Lung (tissue), 12 donors: ENCODE data around the gene SLC23A2. TPM values are rescaled to one million over a fixed set of nuclear protein-coding genes. Genes with fewer than 3 reads are reported as not detected.

Experiments used
- ATAC-seq: fragments of 200-7000 bp; cut with Tn5 transposase; one replicate; pipeline ENCODE4 v1.9.1; 2020; ENCODE audit warnings: moderate number of reproducible peaks; ENCODE audit not compliant: insufficient read depth, low FRiP score
- DNase-seq, 3 donors: peaks; one replicate each; pipeline ENCODE4 v3.0.0-alpha.2; 2013 to 2017
- H3K27ac ChIP-seq, 2 donors: one replicate each; pipeline ENCODE4 v1.5.1; 2013; ENCODE audit warnings: mild to moderate bottlenecking in 2 of 2, moderate library complexity in 2 of 2, control low read depth in 1 of 2, inconsistent platforms in 1 of 2, low read depth in 1 of 2, low read length in 1 of 2
- H3K27me3 ChIP-seq, 3 donors: one replicate each; pipeline ENCODE4 v1.5.1; 2013; ENCODE audit warnings: low read length in 2 of 3; ENCODE audit not compliant: control insufficient read depth in 3 of 3, insufficient read depth in 3 of 3
- H3K36me3 ChIP-seq, 4 donors: one replicate each; pipeline ENCODE4 v1.5.1; 2013; ENCODE audit warnings: low read length in 4 of 4, mild to moderate bottlenecking in 1 of 4, moderate library complexity in 1 of 4; ENCODE audit not compliant: control insufficient read depth in 4 of 4, insufficient read depth in 4 of 4
- H3K4me1 ChIP-seq, 5 donors: one replicate each; pipeline ENCODE4 v1.5.1; 2013; ENCODE audit warnings: low read length in 5 of 5, mild to moderate bottlenecking in 2 of 5, moderate library complexity in 1 of 5; ENCODE audit not compliant: control insufficient read depth in 5 of 5, insufficient read depth in 5 of 5
- H3K4me3 ChIP-seq: one replicate; pipeline ENCODE4 v1.5.1; 2013; ENCODE audit warnings: mild to moderate bottlenecking, control low read depth, moderate library complexity
- H3K9ac ChIP-seq, 2 donors: one replicate each; pipeline ENCODE4 v1.5.1; 2013; ENCODE audit warnings: low read length in 2 of 2, control low read depth in 1 of 2; ENCODE audit not compliant: insufficient read depth in 1 of 2
- H3K9me3 ChIP-seq, 4 donors: one replicate each; pipeline ENCODE4 v1.5.1; 2013; ENCODE audit warnings: low read length in 3 of 4, mild to moderate bottlenecking in 1 of 4, moderate library complexity in 1 of 4; ENCODE audit not compliant: control insufficient read depth in 4 of 4, insufficient read depth in 3 of 4
- CTCF ChIP-seq: IDR thresholded peaks from 2 replicates; pipeline ENCODE4 v1.5.1; 2012; ENCODE audit warnings: mild to moderate bottlenecking; ENCODE audit errors: control extremely low read depth, extremely low read depth
- WGBS, 2 donors: extraction: QIAGEN DNeasy Blood & Tissue Kit; methylation state at CpG; one replicate each; pipeline ENCODE4 v1.1.7; 2013; 5-methylcytosine and 5-hydroxymethylcytosine counted together
- polyA plus RNA-seq, 2 donors: library from polyadenylated mRNA; stranded (reverse); fragments of 200-250 nt; gene quantifications; one replicate each; pipeline ENCODE4 v1.2.1, GENCODE V29; 2013
- total RNA-seq, 2 donors: library from RNA; depleted of rRNA in 1 of 2; stranded (reverse); fragments of >200 nt in 1 of 2; gene quantifications; one replicate each; pipeline ENCODE4 v1.2.1, GENCODE V29; 2014 to 2021
- donor health status: control.
- donor health status: control.
- donor health status: Bipolar disorder and iron deficiency.
- donor health status: healthy.
- donor health status: DM: yes; HTN: yes; CAD: no.

SLC23A2 gene
- total and polyA plus RNA-seq, 4 donors: 6.0 to 23.5 (median 14.3) TPM

- DNase-seq: peak in 1 of 3 donors; percentile 6
- no peak overlapping the region for H3K4me3 ChIP-seq
- ATAC-seq: no peak
- no peaks in the 10 kb centered on the region for H3K36me3 ChIP-seq
- H3K9ac ChIP-seq: no peak overlapping the region
- 26 to 36% methylated on average over 5 of the region's 5 CpGs for WGBS, 2 donors
- H3K4me1 ChIP-seq: peaks cover 4 to 16% (median 6%) of the 10 kb centered on the region in 5 donors
- H3K9me3 ChIP-seq: no peaks in the 10 kb centered on the region
- no peak overlapping the region for H3K27ac ChIP-seq
- TF ChIP-seq CTCF: no peak
- H3K27me3 ChIP-seq: peaks cover 0 to 4% (median 0%) of the 10 kb centered on the region in 3 donors
Observed at GRCh38 chr20:5002077-5002413, 735 bp upstream of the SLC23A2 start.

- Histone ChIP-seq H3K4me1 (peaks cover 4 to 16% (median 9%) of the 10 kb centered on the region in 5 donors), H3K36me3 (no peaks in the 10 kb centered on the region), H3K9ac (peak overlapping the region in 1 of 2 donors; percentile 51), H3K9me3 (no peaks in the 10 kb centered on the region), H3K27me3 (peaks cover 0 to 2% (median 0%) of the 10 kb centered on the region in 3 donors), H3K27ac (no peak overlapping the region), H3K4me3 (peak overlapping the region; percentile 75)
- no peak for TF ChIP-seq CTCF
- no peak for ATAC-seq
- DNase-seq: peak; percentile 25 to 37 (median 26)
- 3 to 6% methylated on average over 47 to 53 of the region's 53 CpGs for WGBS, 2 donors
Observed at GRCh38 chr20:5000263-5001173, 792 bp downstream of the SLC23A2 start.

- no peak overlapping the region for H3K4me3 ChIP-seq
Observed at GRCh38 chr20:4999788-5000187, 1.5 kb downstream of the SLC23A2 start.

More at GRCh38 chr20:4999788-5000187, 1.5 kb downstream of the SLC23A2 start:
- peaks cover 0 to 2% (median 0%) of the 10 kb centered on the region in 3 donors for H3K27me3 ChIP-seq
- H3K36me3 ChIP-seq: no peaks in the 10 kb centered on the region
- ATAC-seq (no peak), DNase-seq (no peak)
- H3K9ac ChIP-seq: no peak overlapping the region
- TF ChIP-seq CTCF: no peak
- no peaks in the 10 kb centered on the region for H3K9me3 ChIP-seq
- WGBS, 2 donors: 71 to 74% methylated on average over 1 of the region's 1 CpG
- H3K27ac ChIP-seq: no peak overlapping the region
- H3K4me1 ChIP-seq: peaks cover 4 to 16% (median 9%) of the 10 kb centered on the region in 5 donors
